ENCODE measurements around the gene EVI5L.

DNA sequence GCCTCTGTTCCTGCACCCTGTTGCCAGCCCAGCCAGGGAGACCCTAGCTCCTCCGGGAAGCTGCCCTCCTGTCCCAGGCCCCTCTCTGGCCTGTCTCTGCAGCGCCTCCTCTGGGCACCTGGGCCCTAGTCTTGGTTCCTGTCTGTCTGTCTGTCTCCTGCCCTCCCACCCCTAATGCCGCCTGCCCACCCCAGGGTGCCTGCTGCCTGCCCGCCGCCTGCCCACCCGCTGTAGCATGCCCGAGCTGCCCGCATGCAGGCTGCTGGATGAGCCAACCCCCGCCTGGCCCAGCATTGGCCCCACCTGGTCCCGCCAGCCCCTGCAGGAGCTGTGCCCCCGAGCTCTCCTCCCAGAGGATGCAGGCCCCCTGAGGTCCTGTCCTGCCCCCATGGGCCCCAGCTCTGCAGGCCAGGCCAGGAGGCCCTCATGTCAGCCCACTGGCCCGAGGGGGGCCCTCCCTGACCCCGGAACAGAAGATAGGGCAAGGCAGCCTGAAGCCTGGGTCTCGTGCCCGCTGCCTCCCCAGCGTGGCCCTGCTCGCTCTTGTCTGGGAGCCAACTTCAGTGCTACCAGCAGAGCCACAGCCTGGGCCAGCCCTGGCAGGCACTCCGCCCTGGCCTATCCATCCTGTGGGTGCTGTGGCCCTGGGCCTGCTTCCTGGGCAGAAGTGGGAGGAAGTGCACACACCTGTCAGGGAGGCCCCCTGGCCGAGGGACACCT, 78.9 kb downstream of the EVI5L start:
- TF ChIP-seq POLR2AphosphoS5 (IDR thresholded peaks at IDR 0.05; ENCODE audit: low read depth, low read length), result no peak
- TF ChIP-seq, protein P1, sequence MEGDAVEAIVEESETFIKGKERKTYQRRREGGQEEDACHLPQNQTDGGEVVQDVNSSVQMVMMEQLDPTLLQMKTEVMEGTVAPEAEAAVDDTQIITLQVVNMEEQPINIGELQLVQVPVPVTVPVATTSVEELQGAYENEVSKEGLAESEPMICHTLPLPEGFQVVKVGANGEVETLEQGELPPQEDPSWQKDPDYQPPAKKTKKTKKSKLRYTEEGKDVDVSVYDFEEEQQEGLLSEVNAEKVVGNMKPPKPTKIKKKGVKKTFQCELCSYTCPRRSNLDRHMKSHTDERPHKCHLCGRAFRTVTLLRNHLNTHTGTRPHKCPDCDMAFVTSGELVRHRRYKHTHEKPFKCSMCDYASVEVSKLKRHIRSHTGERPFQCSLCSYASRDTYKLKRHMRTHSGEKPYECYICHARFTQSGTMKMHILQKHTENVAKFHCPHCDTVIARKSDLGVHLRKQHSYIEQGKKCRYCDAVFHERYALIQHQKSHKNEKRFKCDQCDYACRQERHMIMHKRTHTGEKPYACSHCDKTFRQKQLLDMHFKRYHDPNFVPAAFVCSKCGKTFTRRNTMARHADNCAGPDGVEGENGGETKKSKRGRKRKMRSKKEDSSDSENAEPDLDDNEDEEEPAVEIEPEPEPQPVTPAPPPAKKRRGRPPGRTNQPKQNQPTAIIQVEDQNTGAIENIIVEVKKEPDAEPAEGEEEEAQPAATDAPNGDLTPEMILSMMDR (IDR thresholded peaks at IDR 0.05), result no peak; the same call in 1 of the 2 replicates

All from Panc1 (cell line).